SU-DHL-6 (cell line): ENCODE measurements around the gene RNU6-1.

Experiments used
- H2AFZ ChIP-seq: fragments of 200-600 bp; sonication (generic); 2 replicates; pipeline ENCODE4 v1.6.1; 2014; ENCODE audit warnings: low read depth, mild to moderate bottlenecking, moderate library complexity, mixed read lengths, antibody characterized with exemption, low read length; ENCODE audit not compliant: severe bottlenecking
- H3F3A ChIP-seq: fragments of 200-600 bp; shearing (Covaris generic); 2 replicates; pipeline ENCODE4 v1.6.0; 2016; ENCODE audit warnings: antibody characterized with exemption, mild to moderate bottlenecking; ENCODE audit not compliant: insufficient read depth
- H3K27ac ChIP-seq: fragments of 200-600 bp; sonication (generic); 2 replicates; pipeline ENCODE4 v1.5.1; 2016; ENCODE audit warnings: low read depth, mild to moderate bottlenecking, low read length, moderate library complexity, mixed read lengths
- H3K27me3 ChIP-seq: fragments of 200-600 bp; sonication (generic), shearing (Covaris generic); 2 replicates; pipeline ENCODE4 v1.6.0; 2014; ENCODE audit warnings: mild to moderate bottlenecking, low read length
- H3K36me3 ChIP-seq: fragments of 200-600 bp; sonication (generic); 2 replicates; pipeline ENCODE4 v1.6.1; 2014; ENCODE audit warnings: mild to moderate bottlenecking, low read length, mixed read lengths
- H3K4me2 ChIP-seq: fragments of 300-600, 200-600 bp; shearing (Covaris generic), sonication (generic); 2 replicates; pipeline ENCODE4 v1.6.0; 2014; ENCODE audit warnings: low read length, low read depth, mild to moderate bottlenecking; ENCODE audit not compliant: poor library complexity, severe bottlenecking
- H3K4me3 ChIP-seq: fragments of 200-600 bp; sonication (generic); 2 replicates; pipeline ENCODE4 v1.5.1; 2014; ENCODE audit warnings: antibody characterized with exemption, low read length, mild to moderate bottlenecking, mixed read lengths; ENCODE audit not compliant: insufficient read depth, poor library complexity, severe bottlenecking
- H3K79me2 ChIP-seq: fragments of 200-600 bp; sonication (generic); 2 replicates; pipeline ENCODE4 v1.6.1; 2014; ENCODE audit warnings: mild to moderate bottlenecking, low read length, moderate library complexity; ENCODE audit not compliant: insufficient read depth
- H3K9ac ChIP-seq: fragments of 200-600 bp; sonication (generic); 2 replicates; pipeline ENCODE4 v1.7.0; 2014; ENCODE audit warnings: mild to moderate bottlenecking, low read length
- H3K9me2 ChIP-seq: fragments of 200-600 bp; sonication (generic); replicated peaks from 2 replicates; pipeline ENCODE4 v1.6.1; 2014; ENCODE audit warnings: low read length; ENCODE audit not compliant: insufficient read depth
- H3K9me3 ChIP-seq: fragments of 200-600 bp; sonication (generic); 2 replicates; pipeline ENCODE4 v1.6.1; 2014; ENCODE audit warnings: low read length, mixed read lengths; ENCODE audit not compliant: insufficient read depth
- H4K20me1 ChIP-seq: fragments of 200-600 bp; sonication (generic); 2 replicates; pipeline ENCODE4 v1.6.1; 2014; ENCODE audit warnings: low read depth, mild to moderate bottlenecking, antibody characterized with exemption, low read length, moderate library complexity, mixed read lengths
- EZH2phosphoT487 ChIP-seq: fragments of 200-600 bp; sonication (generic), shearing (Covaris generic); conservative IDR thresholded peaks from 2 replicates; pipeline ENCODE4 v1.6.1; 2018; ENCODE audit warnings: mild to moderate bottlenecking, antibody characterized with exemption, low read length, moderate library complexity, mixed read lengths
- TF ChIP-seq, protein P1 (sequence below): fragments of 200-600 bp; sonication (generic); IDR thresholded peaks from one replicate; pipeline ENCODE4 v1.5.1; 2017; ENCODE audit warnings: antibody characterized with exemption, mild to moderate bottlenecking, low read length, moderate library complexity; ENCODE audit not compliant: insufficient read depth, poor library complexity, severe bottlenecking

RNU6-1 gene

DNA sequence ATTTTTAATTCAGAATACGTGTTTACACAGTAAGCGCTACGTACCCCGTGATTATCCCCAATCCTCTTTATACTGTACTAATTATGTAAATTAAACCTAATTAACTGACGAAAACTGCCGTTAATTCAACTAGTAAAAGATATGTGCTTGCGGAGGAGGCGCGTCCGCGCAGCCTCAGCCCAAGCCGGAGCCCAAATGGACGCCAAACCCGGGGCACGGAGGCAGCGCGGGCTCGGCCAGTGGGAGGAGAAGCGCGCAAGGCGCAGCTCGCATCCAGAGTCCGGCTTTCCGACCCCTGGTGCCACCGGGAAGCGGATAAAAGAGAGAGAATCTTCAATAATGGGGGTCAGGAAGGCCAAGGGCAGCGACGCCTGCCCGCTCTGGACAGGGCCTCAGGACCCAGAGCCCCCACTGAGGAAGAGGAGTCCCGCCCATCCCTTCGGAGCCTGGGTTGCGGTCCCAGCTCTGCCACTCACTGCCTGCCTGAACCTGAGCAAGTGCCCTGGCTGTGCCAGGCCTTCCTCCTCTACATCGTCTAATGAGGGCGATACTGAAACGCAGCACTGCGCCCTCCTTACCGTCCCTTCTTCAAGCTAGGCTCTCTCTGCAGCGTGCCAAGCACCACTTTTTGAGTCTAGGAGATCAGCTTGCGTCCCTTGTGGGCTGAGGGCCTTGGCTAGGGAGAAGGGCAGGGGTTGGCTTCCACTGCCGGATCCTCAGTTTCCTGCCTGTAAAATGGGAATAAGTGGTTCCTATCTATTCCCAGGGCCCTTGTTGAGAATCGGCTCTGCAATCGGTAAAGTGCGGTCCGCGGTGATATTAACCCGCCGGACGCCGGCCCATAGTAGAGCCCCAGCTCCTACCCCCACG is 19.5 kb downstream of the RNU6-1 start:
- H4K20me1 ChIP-seq: no peaks in the 10 kb centered on the region
- H3K4me2 ChIP-seq: no peak overlapping the region
- no peaks in the 10 kb centered on the region for H3K9me3 ChIP-seq
- no peak overlapping the region for H3K27ac ChIP-seq
- no peak overlapping the region for H3K4me3 ChIP-seq
- no peak for TF ChIP-seq EZH2phosphoT487
- TF ChIP-seq, protein P1, sequence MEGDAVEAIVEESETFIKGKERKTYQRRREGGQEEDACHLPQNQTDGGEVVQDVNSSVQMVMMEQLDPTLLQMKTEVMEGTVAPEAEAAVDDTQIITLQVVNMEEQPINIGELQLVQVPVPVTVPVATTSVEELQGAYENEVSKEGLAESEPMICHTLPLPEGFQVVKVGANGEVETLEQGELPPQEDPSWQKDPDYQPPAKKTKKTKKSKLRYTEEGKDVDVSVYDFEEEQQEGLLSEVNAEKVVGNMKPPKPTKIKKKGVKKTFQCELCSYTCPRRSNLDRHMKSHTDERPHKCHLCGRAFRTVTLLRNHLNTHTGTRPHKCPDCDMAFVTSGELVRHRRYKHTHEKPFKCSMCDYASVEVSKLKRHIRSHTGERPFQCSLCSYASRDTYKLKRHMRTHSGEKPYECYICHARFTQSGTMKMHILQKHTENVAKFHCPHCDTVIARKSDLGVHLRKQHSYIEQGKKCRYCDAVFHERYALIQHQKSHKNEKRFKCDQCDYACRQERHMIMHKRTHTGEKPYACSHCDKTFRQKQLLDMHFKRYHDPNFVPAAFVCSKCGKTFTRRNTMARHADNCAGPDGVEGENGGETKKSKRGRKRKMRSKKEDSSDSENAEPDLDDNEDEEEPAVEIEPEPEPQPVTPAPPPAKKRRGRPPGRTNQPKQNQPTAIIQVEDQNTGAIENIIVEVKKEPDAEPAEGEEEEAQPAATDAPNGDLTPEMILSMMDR: no peak
- no peak overlapping the region for H3K9ac ChIP-seq
- H2AFZ ChIP-seq: no peak overlapping the region
- H3K9me2 ChIP-seq: no peaks in the 10 kb centered on the region
- no peaks in the 10 kb centered on the region for H3K36me3 ChIP-seq
- H3F3A ChIP-seq: no peaks in the 10 kb centered on the region
- no peaks in the 10 kb centered on the region for H3K27me3 ChIP-seq
- H3K79me2 ChIP-seq: no peaks in the 10 kb centered on the region

DNA sequence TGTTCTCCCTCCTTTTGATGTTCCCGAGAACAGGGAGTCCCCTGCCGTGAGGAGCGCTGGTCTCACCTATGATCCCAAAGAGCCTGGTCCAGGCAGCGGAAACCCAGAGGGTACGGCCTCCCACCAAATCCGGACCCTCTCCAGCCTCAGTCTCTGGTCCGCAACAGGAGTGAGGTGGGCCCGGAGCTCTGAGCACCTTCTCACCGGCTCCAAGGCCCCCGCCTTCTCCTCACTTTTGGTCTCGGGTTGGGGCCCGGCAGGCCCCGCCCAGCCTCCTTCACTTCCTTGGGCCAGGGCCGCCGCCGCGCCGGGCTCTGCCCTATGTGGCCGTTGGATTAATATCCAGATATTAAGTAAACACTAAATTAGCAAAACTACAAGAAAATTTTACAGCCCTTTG is 20.2 kb downstream of the RNU6-1 start:
- TF ChIP-seq, protein P1: no peak
- TF ChIP-seq EZH2phosphoT487: no peak

GRCh38 chr15:67818464-67818863 is 21.4 kb downstream of the RNU6-1 start:
- H3K9me2 ChIP-seq: no peaks in the 10 kb centered on the region
- H3K4me3 ChIP-seq: no peak overlapping the region
- no peaks in the 10 kb centered on the region for H3K27me3 ChIP-seq
- H3K9me3 ChIP-seq: no peaks in the 10 kb centered on the region
- no peak overlapping the region for H3K27ac ChIP-seq
- H2AFZ ChIP-seq: no peak overlapping the region
- H3K79me2 ChIP-seq: no peaks in the 10 kb centered on the region
- no peak overlapping the region for H3K4me2 ChIP-seq
- no peak for TF ChIP-seq EZH2phosphoT487
- TF ChIP-seq, protein P1: no peak
- no peak overlapping the region for H3K9ac ChIP-seq
- H4K20me1 ChIP-seq: no peaks in the 10 kb centered on the region
- no peaks in the 10 kb centered on the region for H3K36me3 ChIP-seq
- H3F3A ChIP-seq: no peaks in the 10 kb centered on the region

More for the DNA sequence above, 20.2 kb downstream of the RNU6-1 start:
- Histone ChIP-seq H3F3A (no peaks in the 10 kb centered on the region), H3K27me3 (no peaks in the 10 kb centered on the region), H3K9ac (no peak overlapping the region), H3K36me3 (no peaks in the 10 kb centered on the region), H3K4me2 (no peak overlapping the region), H3K79me2 (no peaks in the 10 kb centered on the region), H3K27ac (no peak overlapping the region), H2AFZ (no peak overlapping the region), H3K9me3 (no peaks in the 10 kb centered on the region), H3K4me3 (no peak overlapping the region), H3K9me2 (no peaks in the 10 kb centered on the region), H4K20me1 (no peaks in the 10 kb centered on the region)
